ENCODE results near the gene HSPA4.
"Not testable (repeated sequence)": the region's sequence is repeated elsewhere in the genome, so short reads cannot be mapped to it uniquely, and the experiment has no call there.

Gene HSPA4
- long read RNA-seq, donor 1, full-length matches to known transcripts: 9 of 9 reads
- long read RNA-seq, donor 1, partial matches to known transcripts: 0 of 9 reads
- long read RNA-seq, donor 1, other reads (novel, unspliced or antisense): 0 of 9 reads
- long read RNA-seq, donor 2, full-length matches to known transcripts: 5 of 15 reads
- long read RNA-seq, donor 2, partial matches to known transcripts: 10 of 15 reads
- long read RNA-seq, donor 2, other reads (novel, unspliced or antisense): 0 of 15 reads
- long read RNA-seq, donor 3, full-length matches to known transcripts: 8 of 8 reads
- long read RNA-seq, donor 3, partial matches to known transcripts: 0 of 8 reads
- long read RNA-seq, donor 3, other reads (novel, unspliced or antisense): 0 of 8 reads
- long read RNA-seq, donor 4, full-length matches to known transcripts: 12 of 30 reads
- long read RNA-seq, donor 4, partial matches to known transcripts: 18 of 30 reads
- long read RNA-seq, donor 4, other reads (novel, unspliced or antisense): 0 of 30 reads
- long read RNA-seq, donor 5, full-length matches to known transcripts: 8 of 8 reads
- long read RNA-seq, donor 5, partial matches to known transcripts: 0 of 8 reads
- long read RNA-seq, donor 5, other reads (novel, unspliced or antisense): 0 of 8 reads
- long read RNA-seq, donor 6, full-length matches to known transcripts: 5 of 31 reads
- long read RNA-seq, donor 6, partial matches to known transcripts: 26 of 31 reads
- long read RNA-seq, donor 6, other reads (novel, unspliced or antisense): 0 of 31 reads
- long read RNA-seq, donor 7, full-length matches to known transcripts: 8 of 151 reads
- long read RNA-seq, donor 7, partial matches to known transcripts: 143 of 151 reads
- long read RNA-seq, donor 7, other reads (novel, unspliced or antisense): 0 of 151 reads
- long read RNA-seq, donor 8, full-length matches to known transcripts: 10 of 93 reads
- long read RNA-seq, donor 8, partial matches to known transcripts: 83 of 93 reads
- long read RNA-seq, donor 8, other reads (novel, unspliced or antisense): 0 of 93 reads

- peak; percentile 98 for DNase-seq
These were observed at the start of gene HSPA4 for GRCh38 chr5:133051542-133052316. TSS of gene HSPA4 (plus strand) at chr5:133052013. CDS start at chr5:133052251, 238 bp downstream.

GRCh38 chr5:133006653-133007052 is 45.2 kb upstream of the HSPA4 start:
- DNase-seq: no peak

GRCh38 chr5:133008455-133008854 is 43.4 kb upstream of the HSPA4 start:
- not testable (repeated sequence) for DNase-seq

DNA sequence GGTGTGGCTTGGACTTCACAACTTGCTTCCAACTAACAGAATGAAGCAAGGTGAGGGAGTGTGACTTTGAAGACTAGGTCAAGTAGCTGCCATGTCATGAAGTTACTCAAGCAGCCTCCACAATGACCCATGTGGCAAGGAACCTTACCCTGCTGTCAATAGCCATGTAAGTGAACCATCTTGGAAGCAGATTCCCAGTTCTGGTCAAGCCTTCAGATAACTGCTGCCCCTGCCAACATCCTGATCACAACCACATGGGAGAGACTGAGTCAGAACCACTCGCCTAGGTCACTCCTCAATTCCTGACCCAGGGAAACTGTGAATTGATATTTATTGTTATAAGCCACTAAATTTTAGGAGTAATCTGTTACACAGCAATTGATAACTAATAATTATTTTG is 36.3 kb upstream of the HSPA4 start:
- DNase-seq: no peak

GRCh38 chr5:133017964-133018363 is 33.8 kb upstream of the HSPA4 start:
- no peak for DNase-seq

DNA sequence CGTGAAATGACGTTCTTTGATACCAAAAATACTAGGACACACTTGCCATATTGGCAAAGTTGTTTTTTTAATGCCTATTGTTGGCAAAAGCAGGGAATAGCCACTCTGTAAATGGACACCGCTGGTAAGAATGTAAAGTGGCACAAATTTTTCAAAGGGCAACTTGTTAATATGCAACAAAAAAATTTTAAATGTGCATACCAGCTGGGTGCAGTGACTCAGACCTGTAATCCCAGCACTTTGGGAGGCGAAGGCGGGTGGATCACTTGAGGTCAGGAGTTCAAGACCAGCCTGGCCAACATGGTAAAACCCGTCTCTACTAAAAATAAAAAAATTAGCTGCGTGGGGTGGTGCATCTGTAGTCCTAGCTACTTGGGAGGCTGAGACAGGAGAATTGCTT is 32.3 kb upstream of the HSPA4 start:
- not testable (repeated sequence) for DNase-seq

GRCh38 chr5:133025804-133026663 is 25.8 kb upstream of the HSPA4 start, which contains the start of gene ZCCHC10:
TSS of gene ZCCHC10 (minus strand) at chr5:133026549. CDS start at chr5:133026537, 12 bp downstream.
- peak; percentile 95 for DNase-seq

- peak; percentile 55 for DNase-seq
These were observed 25.1 kb upstream of the HSPA4 start for GRCh38 chr5:133026664-133027153.

DNA sequence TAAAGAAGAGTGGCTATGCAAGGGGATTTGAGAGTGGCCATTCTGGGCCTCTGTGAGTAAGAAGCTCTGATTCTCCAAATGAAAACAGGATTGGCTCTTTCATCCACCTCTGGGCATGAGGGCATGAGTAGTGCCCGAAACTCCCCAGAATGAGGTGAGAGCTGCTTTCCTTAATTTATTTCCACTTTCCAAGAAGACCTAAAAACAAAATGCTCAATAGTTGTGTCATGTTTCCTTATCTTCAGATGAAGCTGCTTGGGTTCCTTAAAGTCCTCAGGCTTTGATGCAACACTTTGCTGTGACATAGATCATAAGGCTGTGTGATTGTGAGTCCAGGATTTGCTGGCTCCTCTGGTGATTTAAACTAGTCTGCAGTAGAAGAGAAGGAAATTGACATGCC is 22.4 kb upstream of the HSPA4 start:
- DNase-seq: no peak

DNA sequence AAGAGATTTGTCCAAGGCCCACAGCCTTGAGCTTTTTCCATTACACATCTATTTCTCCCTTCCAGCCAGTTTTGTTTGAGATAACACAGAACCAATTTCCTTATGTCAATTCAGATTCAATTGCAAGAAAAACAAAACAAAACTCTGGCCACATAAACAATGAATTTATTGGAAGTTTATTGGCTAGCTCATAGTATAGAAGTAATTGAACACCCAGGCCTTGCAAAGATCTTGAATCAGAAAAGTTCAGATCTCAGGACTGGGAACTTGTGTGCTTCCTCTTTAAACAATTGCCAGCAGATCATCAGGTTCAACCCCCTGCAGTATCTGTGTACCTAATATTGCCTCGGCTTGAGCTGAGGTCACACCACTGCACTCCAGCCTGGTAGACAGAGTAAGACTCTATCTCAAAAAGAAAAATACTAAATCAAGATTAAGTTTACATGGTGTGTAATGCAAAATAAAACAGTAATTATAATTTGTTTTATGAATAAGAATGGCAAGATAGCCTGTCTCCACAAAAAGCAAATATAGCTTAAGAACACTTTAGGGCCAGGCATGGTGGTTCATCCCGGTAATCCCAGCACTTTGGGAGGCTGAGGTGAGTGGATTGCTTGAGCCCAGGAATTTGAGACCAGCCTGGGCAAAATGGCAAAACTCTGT is 21.3 kb upstream of the HSPA4 start:
- no peak for DNase-seq

DNA sequence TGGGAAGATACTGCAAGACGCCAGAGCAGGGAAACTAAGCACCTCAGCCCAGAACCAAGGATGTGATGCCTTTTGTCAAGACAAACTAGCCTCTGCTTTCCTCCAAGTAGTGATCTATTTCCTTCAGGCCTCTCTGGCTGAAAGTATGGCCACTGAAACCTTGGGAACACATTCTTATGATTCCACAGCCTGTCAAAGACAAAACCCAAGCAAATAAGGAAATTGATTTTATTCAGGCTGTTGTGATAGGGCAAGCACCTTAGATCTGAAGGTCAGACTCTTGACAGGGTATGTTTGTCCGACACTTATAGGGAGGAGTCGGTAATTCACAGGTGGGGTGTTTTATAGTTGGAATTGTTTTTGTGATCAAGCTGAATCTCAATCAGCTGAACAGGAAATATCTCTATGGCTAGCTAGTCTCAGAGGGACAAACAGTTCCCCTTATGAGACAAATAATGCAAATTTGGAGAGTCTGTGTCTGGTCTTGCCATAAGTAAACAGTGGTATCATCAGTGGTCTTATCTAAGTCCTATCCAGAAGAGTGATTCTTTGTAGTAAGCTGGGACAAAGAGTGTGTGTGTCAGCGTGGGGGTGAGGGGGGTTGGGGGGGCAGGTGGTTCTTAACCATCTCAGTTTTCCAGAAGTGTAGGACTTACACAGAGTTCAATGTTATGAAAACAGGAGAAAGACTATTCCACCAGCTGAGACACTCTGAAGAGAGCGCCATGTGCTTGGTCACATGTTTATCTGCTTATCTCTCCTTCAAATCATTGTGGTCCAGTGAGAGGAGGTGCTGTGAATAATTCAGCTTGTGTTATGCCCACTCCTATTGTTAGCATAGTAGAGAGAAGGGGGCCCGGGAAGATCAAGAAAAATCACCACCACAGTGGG is 18.7 kb upstream of the HSPA4 start:
- no peak for DNase-seq

DNA sequence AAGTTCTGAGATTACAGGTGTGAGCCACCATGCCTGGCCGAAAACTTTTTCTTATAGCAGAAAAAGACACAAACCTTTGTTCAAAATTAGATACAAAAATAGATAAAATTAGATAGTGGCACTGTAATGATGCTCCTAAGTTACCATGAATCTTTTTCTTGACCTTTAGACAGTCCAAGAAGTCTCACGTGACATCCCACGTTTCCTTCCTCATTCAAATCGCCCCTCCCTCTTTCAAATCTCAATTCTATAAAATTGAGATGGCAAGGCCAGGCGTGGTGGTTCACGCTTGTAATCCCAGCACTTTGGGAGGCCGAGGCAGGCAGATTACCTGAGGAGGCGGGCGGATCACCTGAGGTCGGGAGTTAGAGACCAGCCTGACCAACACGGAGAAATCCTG is 17.7 kb upstream of the HSPA4 start:
- no peak for DNase-seq

GRCh38 chr5:133035224-133035623 is 16.6 kb upstream of the HSPA4 start:
- DNase-seq: no peak

GRCh38 chr5:133036677-133037076 is 15.1 kb upstream of the HSPA4 start:
- not testable (repeated sequence) for DNase-seq

DNA sequence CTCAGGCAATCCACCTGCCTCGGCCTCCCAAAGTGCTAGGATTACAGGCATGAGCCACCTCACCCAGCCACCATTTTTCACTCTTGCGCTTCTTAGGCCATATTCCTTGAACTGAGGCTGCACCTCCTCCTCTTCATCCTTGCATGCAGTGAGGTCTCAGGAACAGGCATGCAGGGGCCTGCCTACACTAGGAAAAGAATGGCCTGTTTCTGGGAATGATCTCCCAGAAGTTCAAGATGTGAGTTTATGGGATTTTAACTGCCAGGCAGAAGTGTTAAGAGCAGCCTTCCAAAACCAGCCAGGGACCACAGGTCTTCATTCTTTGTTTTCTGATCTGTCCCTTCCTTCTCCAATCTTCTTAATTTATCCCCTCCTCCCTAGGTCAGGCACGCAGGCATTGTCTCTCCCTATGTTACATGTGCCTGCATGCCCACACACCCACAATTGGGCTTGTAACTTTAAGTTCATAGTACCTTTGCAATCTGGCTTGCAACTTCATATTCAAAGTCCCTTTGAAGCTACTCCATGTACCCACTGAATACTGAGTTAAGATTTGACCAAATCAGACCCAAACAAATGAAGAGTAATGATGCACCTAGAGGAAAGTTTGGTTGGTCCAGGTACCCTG is 10.5 kb upstream of the HSPA4 start:
- DNase-seq: no peak

GRCh38 chr5:133041910-133042309 is 9.9 kb upstream of the HSPA4 start:
- no peak for DNase-seq

DNA sequence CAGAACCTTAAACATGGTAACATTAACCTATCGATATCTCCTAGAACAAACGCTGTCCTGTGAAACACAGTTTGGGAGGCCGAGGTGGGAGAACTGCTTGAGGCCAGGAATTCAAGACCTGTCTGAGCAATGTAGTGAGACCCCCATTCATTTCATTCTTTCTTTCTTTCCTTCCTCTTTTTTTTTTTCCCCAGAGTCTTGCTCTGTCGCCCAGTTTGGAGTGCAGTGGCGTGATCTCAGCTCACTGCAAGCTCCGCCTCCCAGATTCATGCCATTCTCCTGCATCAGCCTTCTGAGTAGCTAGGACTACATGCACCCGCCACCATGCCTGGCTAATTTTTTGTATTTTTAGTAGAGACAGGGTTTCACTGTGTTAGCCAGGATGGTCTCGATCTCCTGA is 5.3 kb upstream of the HSPA4 start:
- DNase-seq: not testable (repeated sequence)

GRCh38 chr5:133047404-133047803 is 4.4 kb upstream of the HSPA4 start:
- DNase-seq: no peak

Measured in right kidney (tissue), 9 donors.